ENCODE data around the gene FOXM1. TPM values are rescaled to one million over a fixed set of nuclear protein-coding genes. Genes with fewer than 3 reads are reported as not detected.

The FOXM1 gene
- total and polyA plus RNA-seq, 2 of the 13 experiments (the other 11 are each of a cell fraction or from before 2014, with no cell fraction given): 17.1 to 25.9 TPM

GRCh38 chr12:2890388-2891239 lies 13.6 kb upstream of the FOXM1 start, which contains the start of gene TULP3 (continued):
- TF ChIP-seq ATF4 (CRISPR knock-in tag; IDR thresholded peaks at IDR 0.05): no peak; a peak in 1 of 4 replicates
- TF ChIP-seq NR2F6 (IDR thresholded peaks at IDR 0.05): no peak
- TF ChIP-seq NR2F6 (CRISPR knock-in tag; IDR thresholded peaks at IDR 0.05): peak; percentile 39; the same call in 1 of the 2 replicates
- no peak for TF ChIP-seq CENPX (CRISPR knock-in tag; IDR thresholded peaks at IDR 0.05)
- no peak for TF ChIP-seq NR2F1 (CRISPR knock-in tag; IDR thresholded peaks at IDR 0.05)
- no peak for TF ChIP-seq DNMT1 (CRISPR knock-in tag; IDR thresholded peaks at IDR 0.05)
- TF ChIP-seq ZNF644 (CRISPR knock-in tag; IDR thresholded peaks at IDR 0.05; ENCODE audit: low read depth): no peak
- TF ChIP-seq CREB1 (IDR thresholded peaks at IDR 0.05): peak; percentile 81
- peak; percentile 74; the same call in 1 of the 2 replicates for TF ChIP-seq CREB1 (CRISPR knock-in tag; IDR thresholded peaks at IDR 0.05)
- TF ChIP-seq PBX3 (CRISPR knock-in tag; IDR thresholded peaks at IDR 0.05; ENCODE audit: borderline replicate concordance): no peak
- TF ChIP-seq ZFAT (CRISPR knock-in tag; conservative IDR thresholded peaks at IDR 0.05): no peak
- TF ChIP-seq MEIS2 (CRISPR knock-in tag; IDR thresholded peaks at IDR 0.05): peak; percentile 68
- TF ChIP-seq FIP1L1 (IDR thresholded peaks at IDR 0.05; ENCODE audit: borderline replicate concordance, insufficient read depth, low read depth, low read length): no peak
- peak; percentile 27; the same call in 1 of the 2 replicates for TF ChIP-seq CBFB (CRISPR knock-in tag; IDR thresholded peaks at IDR 0.05)
- TF ChIP-seq LRRFIP1 (CRISPR knock-in tag; conservative IDR thresholded peaks at IDR 0.05): no peak
- peak; percentile 43 for TF ChIP-seq KAT8 (CRISPR knock-in tag; IDR thresholded peaks at IDR 0.05)
- TF ChIP-seq ZNF251 (CRISPR knock-in tag; IDR thresholded peaks at IDR 0.05): no peak
- peak; percentile 92 for TF ChIP-seq SALL1 (CRISPR knock-in tag; IDR thresholded peaks at IDR 0.05)
- TF ChIP-seq NFKBIZ (CRISPR knock-in tag; IDR thresholded peaks at IDR 0.05): 0 out of 2 replicates have a peak, but pooled peaks have one; percentile 25
- no peak for TF ChIP-seq ZNF484 (CRISPR knock-in tag; IDR thresholded peaks at IDR 0.05; ENCODE audit: borderline replicate concordance, low read depth)
- no peak for TF ChIP-seq PCBP1 (IDR thresholded peaks at IDR 0.05; ENCODE audit: borderline replicate concordance, low read depth, low read length)
- TF ChIP-seq ZNF639 (CRISPR knock-in tag; conservative IDR thresholded peaks at IDR 0.05): peak; percentile 58; the same call in 1 of the 2 replicates
